GM19452 (cell line): ENCODE data around the gene CEACAM3.

Source experiments
- ATAC-seq: cut with Tn5 transposase; IDR thresholded peaks from one replicate; pipeline ENCODE4 v1.9.1; 2021; ENCODE audit not compliant: unreplicated experiment

Gene CEACAM3

DNA sequence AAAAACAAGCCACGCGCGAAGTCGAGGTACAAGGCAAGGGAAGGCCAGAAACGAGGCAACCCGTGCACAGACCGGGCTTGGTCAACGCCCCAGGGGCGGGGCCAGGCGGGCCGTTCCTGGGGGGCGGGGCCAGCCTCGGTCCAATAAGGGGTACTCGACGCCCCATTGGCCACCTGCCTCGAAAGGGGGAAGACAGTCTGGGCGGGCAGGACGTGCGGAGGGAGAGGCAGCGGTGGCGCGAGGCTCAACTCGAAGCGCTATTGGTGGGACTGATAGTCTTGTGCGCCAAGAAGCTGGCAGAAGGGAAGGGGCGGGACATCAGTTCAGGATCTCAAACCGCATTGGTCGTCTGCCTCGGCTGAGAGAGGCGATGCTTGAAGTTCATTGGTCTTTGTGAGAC lies 48.2 kb downstream of the CEACAM3 start, which contains the start of gene LYPD4:
LYPD4 (minus strand) TSS at position 83 of the 400 bp plus-strand sequence. CDS start 5,398 bp downstream, outside the sequence.
- ATAC-seq = no peak

GRCh38 chr19:41845001-41845050 lies 48.4 kb downstream of the CEACAM3 start, which contains the start of gene DMRTC2:
Gene DMRTC2, plus strand, starts transcription at chr19:41845042. Its CDS starts 2,387 bp downstream, at chr19:41847429.
- no peak for ATAC-seq

- no peak for ATAC-seq
Observed at GRCh38 chr19:41845051-41845590, 48.7 kb downstream of the CEACAM3 start.

- no peak for ATAC-seq
Observed at GRCh38 chr19:41847351-41848105, 51.1 kb downstream of the CEACAM3 start.

DNA sequence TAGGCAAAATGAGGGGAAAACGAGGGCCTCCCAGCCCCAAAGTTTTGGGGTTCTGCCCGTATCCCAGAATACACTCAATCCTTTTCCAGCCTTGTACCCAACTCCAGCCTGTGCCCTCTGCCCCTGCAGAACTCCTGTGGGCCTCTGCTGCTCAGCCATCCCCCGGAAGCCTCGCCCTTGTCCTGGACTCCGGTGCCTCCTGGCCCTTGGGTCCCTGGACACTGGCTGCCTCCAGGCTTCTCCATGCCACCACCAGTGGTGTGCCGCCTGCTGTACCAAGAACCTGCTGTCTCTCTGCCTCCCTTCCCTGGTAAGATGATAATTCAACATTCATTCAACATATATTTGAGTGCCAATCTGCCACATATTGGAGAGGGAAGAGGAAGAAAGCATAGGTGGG lies 52.3 kb downstream of the CEACAM3 start:
- ATAC-seq = no peak

DNA sequence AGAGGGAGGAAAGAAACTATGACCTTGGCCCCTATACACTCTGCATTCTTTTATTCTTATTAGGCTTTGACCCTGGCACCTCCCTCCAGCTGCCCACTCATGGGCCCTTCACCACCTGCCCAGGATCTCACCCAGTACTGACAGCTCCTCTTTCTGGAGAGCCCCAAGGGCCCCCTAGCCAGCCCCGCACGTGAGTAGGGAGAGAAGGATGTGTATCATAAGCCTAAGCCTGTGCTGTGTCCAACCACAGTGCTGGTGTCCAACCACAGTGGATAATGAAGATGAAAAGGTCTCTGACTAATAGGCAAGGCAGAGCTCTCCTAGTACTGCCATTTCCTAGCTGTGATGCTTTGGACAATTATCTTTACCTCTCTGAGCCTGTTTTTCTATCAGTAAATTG lies 52.7 kb downstream of the CEACAM3 start:
- ATAC-seq = no peak

GRCh38 chr19:41850381-41850780 lies 54.0 kb downstream of the CEACAM3 start:
- no peak for ATAC-seq

DNA sequence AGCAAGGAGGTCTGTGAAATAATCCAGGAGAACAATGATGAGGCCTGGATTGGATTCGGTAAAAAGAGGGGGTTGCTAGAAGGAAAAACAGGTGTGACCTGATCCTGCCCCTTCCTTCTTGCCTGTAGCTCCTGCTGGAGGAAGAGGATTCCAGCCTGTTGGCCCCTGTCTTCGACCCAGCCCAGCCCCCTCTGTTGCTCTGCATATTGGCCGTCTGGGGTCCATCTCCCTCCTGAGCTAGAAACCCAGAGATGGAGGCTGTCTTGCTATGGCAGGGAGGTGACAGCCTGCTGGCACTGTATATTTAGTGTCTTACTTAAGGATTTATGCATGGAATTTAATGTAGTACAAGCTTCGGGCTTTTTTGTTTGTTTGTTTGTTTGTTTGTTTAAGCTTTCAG lies 55.1 kb downstream of the CEACAM3 start:
- ATAC-seq = no peak

DNA sequence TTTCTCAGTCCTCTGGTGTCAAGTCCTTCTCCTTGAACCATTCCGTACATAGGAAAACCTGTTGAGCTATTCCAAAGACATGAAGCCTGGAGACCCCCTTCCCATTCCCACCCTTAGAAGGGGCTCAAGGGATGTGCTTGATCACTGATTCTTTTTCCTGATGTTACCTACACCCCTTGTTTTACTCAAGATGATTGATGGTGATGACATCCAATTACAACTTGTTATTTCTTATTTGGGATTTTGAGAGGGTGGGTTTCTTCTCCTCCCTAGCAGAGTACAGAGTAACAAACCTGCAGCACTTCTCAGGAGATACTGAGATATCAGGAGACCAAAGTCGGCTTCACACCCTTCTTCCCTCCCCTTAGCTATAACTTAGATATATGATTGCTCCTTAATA lies 57.0 kb downstream of the CEACAM3 start:
- ATAC-seq = no peak

- no peak for ATAC-seq
Observed at GRCh38 chr19:41853768-41854167, 57.4 kb downstream of the CEACAM3 start.

- no peak for ATAC-seq
Observed at GRCh38 chr19:41859213-41859617, 62.8 kb downstream of the CEACAM3 start.

- peak; percentile 77 for ATAC-seq
Observed at GRCh38 chr19:41859618-41860418, 63.4 kb downstream of the CEACAM3 start, which contains the start of gene RPS19. Gene RPS19, plus strand, starts transcription at chr19:41860255. Its CDS starts 520 bp downstream, at chr19:41860775.

- ATAC-seq = no peak
Observed at GRCh38 chr19:41860419-41861115, 64.2 kb downstream of the CEACAM3 start.
